ENCODE data around the gene ZNF827. TPM values are rescaled to one million over a fixed set of nuclear protein-coding genes. Genes with fewer than 3 reads are reported as not detected.

Gene ZNF827
- total RNA-seq, 2 donors from 2014 or later, result 20.0 to 26.9 TPM

DNA sequence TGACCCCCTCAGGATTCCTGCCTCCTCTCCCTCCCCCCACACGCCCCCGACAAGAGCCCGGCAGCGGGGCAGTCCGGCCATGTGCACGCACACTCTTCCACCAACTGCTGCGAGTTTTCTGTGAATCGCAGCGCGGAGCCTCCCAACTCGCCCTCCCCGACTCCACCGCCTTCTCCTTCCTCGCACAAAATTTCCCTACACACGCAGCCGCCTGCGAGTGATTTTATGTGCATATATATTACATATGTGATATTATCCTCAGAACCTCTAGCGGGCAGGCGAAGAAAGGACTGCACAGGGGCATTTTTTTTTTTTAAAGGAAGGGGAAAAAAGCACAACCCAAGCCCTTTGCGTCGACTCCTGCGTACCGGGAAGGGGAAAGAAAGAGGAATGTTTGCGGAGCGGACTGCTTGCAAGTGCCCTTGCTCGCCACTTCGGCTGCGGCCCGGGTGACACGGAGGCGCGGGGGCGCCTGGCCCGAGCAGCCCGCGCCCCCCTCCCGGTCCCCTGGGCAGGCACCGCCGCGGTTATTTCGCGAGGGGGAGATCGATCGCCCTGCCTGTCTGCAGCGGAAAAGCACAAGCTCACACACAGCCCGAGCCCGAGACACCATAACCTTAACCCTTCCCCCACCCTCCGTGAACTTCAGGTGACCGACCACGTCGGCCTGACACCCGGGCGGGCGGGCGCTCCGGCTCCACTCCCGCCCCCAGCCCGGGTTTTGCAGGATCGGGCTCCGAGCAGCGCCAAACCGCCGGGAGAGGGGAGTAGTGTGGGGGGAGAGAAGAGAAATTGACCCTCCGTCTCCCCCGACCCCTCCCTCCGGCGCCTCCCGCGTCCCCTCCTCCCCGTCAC lies 2.3 kb downstream of the ZNF827 start:
- Mint-ChIP-seq H3K9me3 (peaks cover 0 to 3% of the 10 kb centered on the region in 2 donors), H3K27ac (peak overlapping the region; percentile 93 to 98), H3K36me3 (peaks cover 19 to 28% of the 10 kb centered on the region in 2 donors)
- peak; percentile 47 to 48 for ATAC-seq
- DNase-seq (ENCODE audit: low spot score in 2 of 2), result peak; percentile 61 to 65

DNA sequence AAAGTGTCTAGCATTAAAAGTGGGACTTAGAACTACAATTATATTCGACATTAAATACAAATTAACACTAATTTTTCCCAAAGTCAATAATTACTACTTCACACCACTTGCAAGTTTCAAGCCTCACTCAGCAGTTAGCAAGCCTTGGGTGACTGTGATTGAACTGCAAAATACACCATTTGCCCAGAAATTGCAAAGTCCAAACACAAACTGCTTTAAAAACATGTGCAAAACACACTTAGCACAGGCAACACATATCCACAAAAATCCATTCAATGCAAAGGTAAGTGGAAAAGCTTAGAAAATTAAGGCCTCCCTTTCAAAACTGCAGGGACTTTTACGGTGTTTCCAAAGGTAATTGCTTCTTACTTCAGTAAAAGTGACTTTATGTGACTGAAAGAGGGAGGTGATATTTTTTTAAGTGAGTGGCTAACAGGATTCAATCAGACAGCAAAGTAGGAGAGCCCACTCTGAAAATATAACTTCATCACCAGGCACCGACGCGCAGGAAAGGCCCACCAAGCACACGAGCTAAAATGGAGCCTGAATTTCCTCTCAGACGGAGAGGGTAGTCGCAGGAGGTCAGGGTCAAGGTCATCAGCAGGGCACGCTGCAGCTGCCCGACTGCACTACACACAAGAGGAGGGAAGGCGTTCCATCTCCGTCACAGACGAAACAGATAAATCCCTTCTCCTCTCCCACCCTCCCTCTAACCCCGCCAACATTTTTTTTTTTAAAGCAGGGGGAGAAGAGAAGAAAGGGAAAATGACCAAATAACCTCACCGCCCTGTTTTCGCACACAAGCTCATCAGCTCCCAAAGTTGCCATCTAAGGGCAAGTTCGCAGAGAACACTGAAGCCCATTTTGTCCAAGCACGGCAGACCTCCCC lies 3.1 kb downstream of the ZNF827 start:
- DNase-seq (ENCODE audit: low spot score in 2 of 2) (peak in 1 of 2 donors; percentile 21), ATAC-seq (no peak)
- peaks cover 0 to 3% of the 10 kb centered on the region in 2 donors for H3K9me3 Mint-ChIP-seq
- peak overlapping the region; percentile 93 to 98 for H3K27ac Mint-ChIP-seq
- peaks cover 19 to 28% of the 10 kb centered on the region in 2 donors for H3K36me3 Mint-ChIP-seq

GRCh38 chr4:145934434-145935047 lies 4.1 kb downstream of the ZNF827 start:
- no peak for DNase-seq (ENCODE audit: low spot score in 2 of 2)
- peaks cover 19 to 28% of the 10 kb centered on the region in 2 donors for H3K36me3 Mint-ChIP-seq
- ATAC-seq, result no peak
- H3K27ac Mint-ChIP-seq, result no peak overlapping the region
- H3K9me3 Mint-ChIP-seq, result peaks cover 0 to 3% of the 10 kb centered on the region in 2 donors

GRCh38 chr4:145933134-145933533 lies 5.5 kb downstream of the ZNF827 start:
- DNase-seq (ENCODE audit: low spot score in 2 of 2), result no peak
- Mint-ChIP-seq H3K27ac (no peak overlapping the region), H3K9me3 (peaks cover 0 to 3% of the 10 kb centered on the region in 2 donors), H3K36me3 (peaks cover 12 to 35% of the 10 kb centered on the region in 2 donors)
- no peak for ATAC-seq

DNA sequence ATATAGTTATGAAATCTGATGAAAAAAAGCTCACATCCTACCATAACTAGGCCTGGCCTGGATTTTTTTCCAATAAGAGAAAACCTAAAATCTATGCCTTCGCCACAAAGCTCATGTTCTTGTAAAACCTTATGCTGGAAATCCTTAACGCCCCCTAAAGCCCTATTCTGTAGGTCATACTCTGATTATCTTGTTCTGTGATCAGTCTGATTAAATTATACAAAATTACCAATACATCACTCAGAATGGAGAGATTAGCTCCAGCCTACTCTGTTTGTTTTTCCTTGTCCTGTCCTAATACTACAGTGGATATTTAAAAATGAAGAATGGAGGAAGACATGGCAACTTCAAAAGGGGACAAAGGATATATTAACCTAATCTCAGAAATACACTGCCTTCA lies 7.2 kb downstream of the ZNF827 start:
- ATAC-seq, result no peak

DNA sequence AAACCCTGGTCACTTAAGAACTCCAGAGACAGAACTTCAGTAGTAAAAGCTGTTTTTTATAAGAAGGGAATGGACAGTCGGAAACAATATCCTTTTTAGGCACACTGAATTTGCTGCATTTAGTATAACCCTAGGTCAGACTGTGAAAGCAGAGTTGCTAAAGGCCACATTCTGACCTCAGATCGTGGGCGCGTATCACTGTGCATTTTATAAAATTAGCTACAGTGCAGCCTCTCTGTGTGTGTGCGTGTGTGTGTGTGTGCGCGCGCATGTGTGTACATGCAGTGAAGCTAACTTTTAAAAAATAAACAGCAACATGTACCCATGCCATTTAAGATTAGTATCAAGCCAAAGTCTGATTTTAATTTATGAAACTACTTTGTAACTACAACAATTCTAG lies 8.0 kb downstream of the ZNF827 start:
- Mint-ChIP-seq H3K36me3 (peaks cover 19 to 42% of the 10 kb centered on the region in 2 donors), H3K27ac (no peak overlapping the region), H3K9me3 (peaks cover 0 to 11% of the 10 kb centered on the region in 2 donors)
- DNase-seq (ENCODE audit: low spot score in 2 of 2), result no peak
- no peak for ATAC-seq

More for the DNA sequence above, 7.2 kb downstream of the ZNF827 start:
- H3K36me3 Mint-ChIP-seq, result peaks cover 14 to 42% of the 10 kb centered on the region in 2 donors
- no peak overlapping the region for H3K27ac Mint-ChIP-seq
- peaks cover 0 to 3% of the 10 kb centered on the region in 2 donors for H3K9me3 Mint-ChIP-seq
- DNase-seq (ENCODE audit: low spot score in 2 of 2), result no peak

- no peak for ATAC-seq
- Mint-ChIP-seq H3K36me3 (peaks cover 19 to 45% of the 10 kb centered on the region in 2 donors), H3K27ac (no peak overlapping the region), H3K9me3 (peaks cover 0 to 20% of the 10 kb centered on the region in 2 donors)
- no peak for DNase-seq (ENCODE audit: low spot score in 2 of 2)
Observed at GRCh38 chr4:145929415-145930178, 9.0 kb downstream of the ZNF827 start.

DNA sequence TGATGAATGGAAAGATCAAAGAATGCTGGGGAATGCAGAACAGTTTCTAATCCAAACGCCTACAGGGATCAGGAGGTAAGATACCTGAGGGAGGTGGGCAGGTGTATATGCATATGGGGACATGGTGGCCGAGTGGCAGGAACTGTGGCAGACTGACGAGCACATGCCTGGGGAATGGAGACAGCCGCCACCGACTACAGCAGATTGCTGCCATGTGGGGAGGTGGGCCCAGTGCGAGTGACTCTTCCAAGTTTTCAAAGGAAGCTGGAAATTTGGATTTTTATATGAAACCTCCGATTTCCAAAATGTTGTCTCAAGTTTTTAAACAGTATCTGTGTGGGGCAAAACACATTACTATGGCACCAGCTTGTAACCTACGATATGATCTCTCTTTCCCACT lies 9.9 kb downstream of the ZNF827 start:
- DNase-seq (ENCODE audit: low spot score in 2 of 2) (no peak), ATAC-seq (no peak)
- H3K27ac Mint-ChIP-seq, result no peak overlapping the region
- H3K36me3 Mint-ChIP-seq, result peaks cover 19 to 44% of the 10 kb centered on the region in 2 donors
- peaks cover 0 to 20% of the 10 kb centered on the region in 2 donors for H3K9me3 Mint-ChIP-seq

- Mint-ChIP-seq H3K9me3 (peaks cover 0 to 19% of the 10 kb centered on the region in 2 donors), H3K36me3 (peaks cover 19 to 33% of the 10 kb centered on the region in 2 donors), H3K27ac (no peak overlapping the region)
- DNase-seq (ENCODE audit: low spot score in 2 of 2), result no peak
- no peak for ATAC-seq
Observed at GRCh38 chr4:145927030-145927429, 11.6 kb downstream of the ZNF827 start.

GRCh38 chr4:145921231-145921630 lies 17.4 kb downstream of the ZNF827 start:
- no peak for ATAC-seq
- Mint-ChIP-seq H3K27ac (no peak overlapping the region), H3K9me3 (peaks cover 0 to 17% of the 10 kb centered on the region in 2 donors), H3K36me3 (peaks cover 20 to 30% of the 10 kb centered on the region in 2 donors)
- DNase-seq (ENCODE audit: low spot score in 2 of 2), result no peak

- peaks cover 0 to 6% of the 10 kb centered on the region in 2 donors for H3K9me3 Mint-ChIP-seq
- DNase-seq (ENCODE audit: low spot score in 2 of 2) (no peak), ATAC-seq (no peak)
- peaks cover 9 to 20% of the 10 kb centered on the region in 2 donors for H3K36me3 Mint-ChIP-seq
- H3K27ac Mint-ChIP-seq, result no peak overlapping the region
Observed at GRCh38 chr4:145920205-145920604, 18.4 kb downstream of the ZNF827 start.

- DNase-seq (ENCODE audit: low spot score in 2 of 2), result no peak
- Mint-ChIP-seq H3K9me3 (no peaks in the 10 kb centered on the region), H3K27ac (no peak overlapping the region), H3K36me3 (peaks cover 0 to 14% of the 10 kb centered on the region in 2 donors)
- ATAC-seq, result no peak
Observed at GRCh38 chr4:145912376-145912775, 26.2 kb downstream of the ZNF827 start.

DNA sequence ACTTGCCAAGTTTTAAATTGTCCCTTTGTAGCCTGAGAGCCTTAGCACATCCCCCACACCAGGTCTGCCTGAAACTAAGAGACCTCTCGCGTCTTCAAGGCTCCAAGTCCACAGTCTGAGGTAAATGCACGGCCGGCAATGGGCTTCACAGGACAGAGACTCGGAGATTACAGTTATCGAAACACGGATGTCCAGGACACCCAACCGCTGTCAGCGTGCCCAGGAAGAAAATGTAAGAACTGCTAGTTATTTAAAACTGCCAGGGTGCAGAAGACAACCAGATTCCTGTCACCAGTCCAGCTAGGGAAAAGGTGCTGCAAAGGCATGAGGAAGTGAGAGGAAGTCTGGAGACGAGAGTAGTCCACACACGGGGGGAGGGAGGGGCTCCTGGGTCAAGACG lies 28.9 kb downstream of the ZNF827 start:
- DNase-seq (ENCODE audit: low spot score in 2 of 2), result no peak
- ATAC-seq, result no peak
- peak overlapping the region in 1 of 2 donors; percentile 24 for H3K27ac Mint-ChIP-seq
- H3K9me3 Mint-ChIP-seq, result no peaks in the 10 kb centered on the region
- H3K36me3 Mint-ChIP-seq, result peaks cover 0 to 13% of the 10 kb centered on the region in 2 donors

- peaks cover 0 to 8% of the 10 kb centered on the region in 2 donors for H3K36me3 Mint-ChIP-seq
- no peak for DNase-seq (ENCODE audit: low spot score in 2 of 2)
- ATAC-seq, result no peak
- H3K27ac Mint-ChIP-seq, result no peak overlapping the region
- H3K9me3 Mint-ChIP-seq, result no peaks in the 10 kb centered on the region
Observed at GRCh38 chr4:145909281-145909715, 29.3 kb downstream of the ZNF827 start.

DNA sequence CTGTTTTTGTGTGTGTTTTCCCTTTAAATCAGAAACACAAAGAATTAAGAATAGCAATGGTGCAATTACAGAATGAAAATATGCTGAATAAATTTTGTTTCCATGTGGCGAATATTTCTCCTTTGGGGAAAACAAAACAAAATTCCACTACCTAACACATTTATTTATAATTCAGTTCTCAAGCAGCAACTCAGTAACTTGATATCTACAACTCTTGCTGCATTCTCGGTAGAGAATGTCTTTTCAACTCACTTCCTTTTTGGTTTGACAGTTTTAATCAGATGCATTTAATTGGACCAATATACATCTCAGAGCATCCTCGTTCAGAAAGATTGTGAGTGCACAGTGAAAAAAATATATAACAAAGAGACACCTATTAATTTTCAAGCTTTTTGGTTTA lies 30.8 kb downstream of the ZNF827 start:
- Mint-ChIP-seq H3K9me3 (no peaks in the 10 kb centered on the region), H3K36me3 (peaks cover 7 to 12% of the 10 kb centered on the region in 2 donors), H3K27ac (no peak overlapping the region)
- no peak for ATAC-seq
- DNase-seq (ENCODE audit: low spot score in 2 of 2), result no peak

DNA sequence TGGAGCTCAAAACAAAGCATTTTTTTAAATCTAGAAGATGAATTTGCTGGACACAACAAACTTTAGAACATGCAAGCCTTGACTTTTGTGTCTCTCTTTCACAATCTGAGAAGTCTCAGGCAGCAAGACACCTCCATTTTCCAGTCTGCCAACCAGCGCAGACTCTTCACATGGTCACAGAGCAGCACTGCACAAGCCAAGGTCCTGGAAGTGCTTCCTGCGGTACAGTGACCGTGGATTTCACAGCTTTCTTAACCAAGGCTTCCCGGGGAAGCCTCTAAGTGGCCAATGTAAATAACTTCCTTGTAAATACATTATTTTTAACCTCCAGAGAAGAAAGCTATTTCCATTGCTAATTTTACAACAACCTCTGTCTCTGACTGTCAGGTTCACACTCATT lies 31.2 kb downstream of the ZNF827 start:
- Mint-ChIP-seq H3K27ac (no peak overlapping the region), H3K36me3 (peaks cover 11 to 12% of the 10 kb centered on the region in 2 donors), H3K9me3 (no peaks in the 10 kb centered on the region)
- no peak for DNase-seq (ENCODE audit: low spot score in 2 of 2)
- ATAC-seq, result no peak

Data from activated naive CD4-positive, alpha-beta T cell treated with anti-CD3 and anti-CD28 coated beads, Interleukin-2, amount 50 U/mL, for 72 hours (primary cell).